HG03103 (cell line): ENCODE data around the gene GPC5.
"Not testable (repeated sequence)": the region's sequence is repeated elsewhere in the genome, so short reads cannot be mapped to it uniquely, and the experiment has no call there.

Experiments used
- ATAC-seq: cut with Tn5 transposase; IDR thresholded peaks from one replicate; pipeline ENCODE4 v1.9.1; 2021; ENCODE audit warnings: low read depth; ENCODE audit not compliant: unreplicated experiment

Gene GPC5

DNA sequence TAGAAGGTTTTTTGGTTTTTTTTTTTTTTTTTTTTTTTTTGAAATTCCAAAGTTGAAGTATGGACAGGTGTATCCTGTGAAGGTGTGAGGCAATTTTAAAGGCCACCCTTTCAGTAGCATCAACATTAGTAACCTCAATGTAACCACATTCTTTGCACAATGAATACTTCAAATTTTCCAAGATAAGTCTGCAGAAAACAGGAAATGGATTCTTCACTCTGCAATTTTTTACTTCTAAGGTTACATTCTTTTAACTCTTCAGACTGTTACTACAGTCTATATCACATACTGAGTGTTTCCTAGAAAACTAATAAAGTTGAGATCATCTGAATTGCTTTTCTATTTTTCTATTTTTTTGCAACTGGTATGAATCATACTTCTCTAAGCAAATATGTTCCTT is 1259.1 kb downstream of the GPC5 start:
- ATAC-seq: no peak

DNA sequence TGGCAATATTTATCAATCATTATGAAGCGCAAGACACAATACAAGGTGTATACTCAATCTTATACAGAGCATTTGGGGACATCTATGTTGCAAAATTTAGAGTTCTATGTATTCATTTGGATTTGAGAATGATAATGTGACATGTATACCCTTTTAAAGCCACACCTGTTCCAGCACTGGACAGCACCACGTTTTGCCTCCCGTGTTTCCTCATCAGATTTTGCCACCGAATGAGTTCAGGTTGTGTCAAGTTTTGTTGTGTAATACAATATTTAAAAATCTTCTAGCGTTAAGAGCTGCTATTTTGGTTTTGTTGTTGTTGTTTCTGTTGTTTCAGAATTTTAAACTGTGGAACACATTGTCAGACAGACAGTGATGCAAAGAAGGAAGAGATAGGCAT is 1259.9 kb downstream of the GPC5 start:
- ATAC-seq: no peak

DNA sequence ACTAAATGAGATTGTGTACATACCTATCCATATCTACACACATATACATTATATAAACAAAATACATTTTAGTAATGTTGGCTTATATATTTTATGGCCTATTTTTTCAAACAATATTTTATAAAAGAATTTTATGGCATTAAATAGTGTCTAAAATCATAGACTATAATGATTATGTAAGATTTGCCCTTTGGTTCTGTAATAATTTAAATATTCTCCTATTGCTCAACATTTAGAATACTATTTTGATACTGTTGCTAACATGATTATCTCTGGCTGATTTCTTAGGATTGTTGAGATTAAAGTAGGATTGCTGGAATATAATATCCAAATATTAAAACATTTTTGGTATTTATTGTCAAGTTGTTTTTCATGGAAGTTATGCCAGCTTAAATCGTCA is 1263.0 kb downstream of the GPC5 start:
- no peak for ATAC-seq

DNA sequence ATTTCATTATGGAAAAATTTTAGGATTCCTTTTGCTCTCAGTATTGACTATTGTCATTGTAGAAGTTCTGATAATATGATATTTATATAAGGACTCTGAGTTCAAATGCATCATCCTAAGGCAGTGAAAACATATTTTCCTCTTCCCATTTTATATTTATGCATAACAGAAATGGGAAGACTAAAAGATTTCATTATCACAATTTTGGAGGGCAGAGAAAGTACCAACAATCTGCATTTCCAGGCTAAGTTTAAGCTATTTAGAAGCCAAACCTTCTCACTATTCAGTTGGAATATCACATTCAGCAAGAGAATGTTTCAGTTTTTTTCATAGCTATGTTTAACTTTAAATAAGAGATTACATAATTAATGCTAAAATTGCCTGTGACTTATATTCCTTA is 1269.7 kb downstream of the GPC5 start:
- no peak for ATAC-seq

DNA sequence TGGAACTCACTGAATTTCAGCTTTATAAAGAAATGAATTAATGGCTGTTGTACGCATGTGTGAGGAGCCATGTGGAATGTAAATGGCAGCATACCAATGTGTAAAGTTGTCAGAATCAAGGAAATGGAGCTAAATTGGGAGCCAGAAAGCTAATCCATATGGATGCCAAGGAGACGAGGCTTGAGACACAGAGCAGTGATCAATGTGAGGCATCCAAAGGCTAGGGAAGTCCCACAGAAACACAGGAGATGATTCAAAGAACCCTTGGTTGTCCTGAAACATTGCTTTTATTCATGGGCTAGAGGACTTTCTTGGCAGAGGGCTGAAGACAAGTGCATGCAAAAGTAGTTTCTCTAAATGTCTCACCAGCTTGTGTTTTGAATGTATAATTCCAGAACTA is 1271.7 kb downstream of the GPC5 start:
- no peak for ATAC-seq

DNA sequence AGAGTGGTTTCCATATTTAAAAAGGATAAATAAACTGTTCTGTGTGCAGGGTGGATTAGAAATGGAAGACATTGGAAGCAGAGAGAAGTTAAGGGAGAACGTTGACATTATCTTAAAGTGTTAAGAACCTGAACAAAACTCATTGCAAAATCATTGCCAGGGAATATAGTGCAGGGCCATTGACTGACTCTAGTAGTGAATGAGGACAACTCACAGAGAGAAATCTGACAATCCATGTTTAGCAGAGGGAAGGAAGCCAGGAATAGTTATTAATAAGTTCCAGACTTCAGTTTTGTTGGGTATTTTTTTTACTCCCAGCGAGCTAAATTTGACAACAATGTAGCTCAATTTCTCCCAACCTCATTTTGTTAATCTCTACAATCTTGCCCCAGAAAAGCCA is 1273.4 kb downstream of the GPC5 start:
- no peak for ATAC-seq

DNA sequence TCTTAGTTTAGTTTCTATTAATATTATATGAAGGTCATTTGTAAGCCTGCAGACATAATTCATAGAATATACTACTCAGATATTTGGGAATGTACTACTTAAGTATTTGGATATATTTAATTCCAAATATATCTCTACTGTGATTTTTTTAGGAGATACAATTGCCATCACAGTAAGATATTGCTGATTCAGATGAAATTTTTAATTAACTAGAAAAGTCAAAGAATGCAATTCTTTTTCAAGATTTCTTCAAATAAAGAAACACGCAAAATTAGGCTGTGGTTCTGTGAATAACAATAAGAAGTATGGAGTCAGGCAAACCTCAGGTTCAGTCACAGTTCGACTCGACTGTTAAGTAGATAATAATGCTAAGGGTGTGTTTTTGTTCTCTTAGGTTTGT is 1277.8 kb downstream of the GPC5 start:
- no peak for ATAC-seq

DNA sequence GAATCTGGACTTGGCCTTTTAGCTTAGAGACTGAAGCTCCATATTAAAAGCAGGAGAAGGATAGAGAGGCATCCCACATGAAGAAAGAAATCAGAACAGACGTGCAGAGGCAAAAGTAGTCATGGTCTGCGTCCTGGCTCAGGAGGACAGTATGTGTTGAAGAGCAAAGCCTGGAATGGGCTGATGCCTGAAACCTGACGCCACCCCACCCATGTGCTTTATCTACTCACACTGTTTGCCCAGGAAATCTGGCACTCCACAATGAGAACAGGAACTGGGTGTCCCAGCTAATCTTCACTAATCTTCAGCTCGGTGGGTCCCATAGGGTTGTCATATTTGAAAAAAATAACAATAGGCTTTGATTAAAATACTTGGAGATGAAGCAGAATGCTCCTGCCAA is 1279.2 kb downstream of the GPC5 start:
- ATAC-seq: no peak

DNA sequence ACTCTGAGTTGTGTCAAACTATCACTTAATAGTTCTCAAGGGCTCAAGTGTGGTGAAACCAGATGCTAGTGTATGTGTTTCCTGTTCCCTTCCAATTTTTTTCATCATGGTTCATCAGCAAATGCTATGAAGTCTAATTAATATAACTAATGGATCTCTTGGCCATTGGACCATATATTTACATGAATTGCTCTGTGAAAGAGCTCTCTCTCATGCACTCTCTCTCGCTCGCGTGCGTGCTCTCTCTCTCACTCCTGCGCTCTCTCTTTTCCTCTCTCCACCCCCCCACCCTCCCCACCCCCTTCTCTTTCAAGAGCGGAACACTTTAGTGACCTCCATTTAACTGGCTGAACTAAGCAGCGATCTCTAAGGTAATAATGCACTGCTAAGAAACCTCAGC is 1281.2 kb downstream of the GPC5 start:
- ATAC-seq: no peak

DNA sequence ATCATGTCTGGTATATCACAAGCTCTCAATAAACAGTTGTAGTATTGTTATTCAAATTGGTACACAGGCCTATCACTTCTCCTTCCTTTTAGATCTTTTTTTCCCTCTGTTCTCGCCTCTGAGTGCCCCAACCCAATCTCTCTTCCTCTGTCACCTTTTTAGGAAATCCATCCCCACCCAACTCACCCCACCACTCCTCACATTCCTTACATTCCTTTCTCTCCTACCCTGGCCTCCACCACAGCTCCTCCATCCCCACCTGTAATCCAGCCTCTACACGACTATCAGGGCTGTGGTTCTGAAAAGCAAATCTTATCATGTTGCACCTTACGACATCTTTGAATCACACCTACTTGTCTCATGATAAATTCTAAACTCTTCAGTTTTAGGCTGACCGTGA is 1282.8 kb downstream of the GPC5 start:
- no peak for ATAC-seq

DNA sequence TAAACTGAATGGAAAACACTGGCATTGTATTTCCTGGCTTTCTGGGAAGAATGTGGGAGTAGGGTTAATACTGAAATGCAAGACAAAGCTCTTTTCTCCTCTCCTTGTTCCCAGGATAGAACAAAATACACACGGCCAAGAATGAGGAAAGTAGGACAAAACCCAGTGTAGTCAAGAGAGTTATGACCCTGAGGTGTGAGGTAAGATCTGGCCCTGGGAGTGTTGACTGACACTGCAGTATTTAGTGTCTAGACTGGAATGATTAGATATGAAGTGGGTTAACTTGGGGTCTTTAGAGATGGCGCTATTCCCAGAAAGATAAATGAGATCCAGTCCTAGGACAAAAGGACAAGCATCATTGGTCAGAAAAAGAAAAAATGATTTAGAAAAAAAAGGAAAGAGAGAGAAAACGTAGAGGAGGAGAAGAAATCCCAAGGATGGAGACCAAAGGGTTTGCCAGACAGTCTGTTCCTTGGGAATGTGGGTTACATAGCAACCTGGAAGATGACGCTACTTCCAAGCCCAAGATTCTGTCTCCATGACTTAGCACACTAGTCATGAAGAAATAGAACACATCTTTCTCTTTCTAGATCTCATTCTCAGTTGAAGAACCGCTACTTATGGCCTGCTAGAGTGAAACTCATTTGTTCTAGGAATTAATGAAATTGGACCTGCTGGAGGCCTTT is 1284.6 kb downstream of the GPC5 start:
- ATAC-seq: no peak

DNA sequence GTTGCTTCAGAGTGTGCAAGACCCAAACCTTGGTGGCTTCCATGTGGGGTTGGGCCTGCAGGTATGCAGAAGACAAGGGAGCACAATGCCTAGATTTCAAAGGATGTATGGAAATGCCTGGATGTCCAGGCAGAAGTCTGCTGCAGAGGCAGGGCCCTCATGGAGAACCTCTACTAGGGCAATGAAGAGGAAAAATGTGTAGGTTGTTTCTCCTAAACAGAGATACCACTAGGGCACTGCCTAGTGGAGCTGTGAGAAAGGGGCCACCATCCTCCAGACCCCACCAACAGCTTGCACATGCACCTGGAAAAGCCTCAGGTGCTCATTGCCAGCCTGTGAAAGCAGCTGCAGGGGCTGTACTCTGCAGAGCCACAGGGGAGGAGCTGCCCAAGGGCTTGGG is 1295.6 kb downstream of the GPC5 start:
- ATAC-seq: no peak

DNA sequence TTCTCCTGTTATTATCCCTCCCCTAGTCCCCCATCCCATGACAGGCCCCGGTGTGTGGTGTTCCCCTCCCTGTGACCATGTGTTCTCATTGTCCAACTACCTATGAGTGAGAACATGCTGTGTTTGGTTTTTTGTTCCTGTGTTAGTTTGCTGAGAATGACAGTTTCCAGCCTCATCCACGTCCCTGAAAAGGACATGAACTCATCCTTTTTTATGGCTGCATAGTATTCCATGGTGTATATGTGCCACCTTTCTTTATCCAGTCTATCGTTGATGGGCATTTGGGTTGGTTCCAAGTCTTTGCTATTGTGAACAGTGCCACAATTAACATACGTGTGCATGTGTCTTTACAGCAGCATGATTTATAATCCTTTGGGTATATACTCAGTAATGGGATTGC is 1297.4 kb downstream of the GPC5 start:
- ATAC-seq: not testable (repeated sequence)

DNA sequence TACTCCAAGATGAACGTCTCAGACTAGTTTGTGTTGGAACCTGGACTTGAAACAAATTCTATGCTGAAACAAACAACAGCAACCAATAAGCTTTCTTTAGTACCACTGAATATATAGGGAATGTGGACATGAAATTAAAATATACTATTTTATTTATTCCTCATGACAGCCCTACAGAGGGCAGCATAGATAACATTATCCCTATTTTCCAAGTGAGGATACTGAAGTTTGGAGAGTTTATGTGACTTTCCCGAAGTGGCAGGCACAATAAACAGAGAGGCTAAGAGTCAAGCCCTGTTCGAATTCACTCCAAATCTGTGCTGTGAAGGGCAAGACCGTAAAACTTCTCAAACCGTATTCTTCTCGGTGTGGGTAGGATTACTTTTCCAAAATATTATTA is 1318.3 kb downstream of the GPC5 start:
- no peak for ATAC-seq

DNA sequence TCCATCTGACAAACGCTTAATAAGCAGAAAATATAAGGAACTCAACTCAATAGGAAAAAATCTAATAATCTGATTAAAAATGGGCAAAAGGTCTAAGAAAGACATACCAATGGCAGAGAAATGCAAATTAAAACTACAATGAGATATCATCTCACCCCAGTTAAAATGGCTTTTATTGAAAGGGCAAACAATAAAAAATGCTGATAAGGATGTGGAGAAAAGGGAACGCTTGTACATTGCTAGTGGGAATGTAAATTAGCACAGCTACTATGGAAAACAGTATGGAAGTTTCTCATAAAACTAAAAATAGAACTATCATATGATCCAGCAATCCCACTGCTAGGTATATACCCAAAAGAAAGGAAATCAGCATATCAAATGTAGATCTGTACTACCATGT is 1319.4 kb downstream of the GPC5 start:
- ATAC-seq: no peak

DNA sequence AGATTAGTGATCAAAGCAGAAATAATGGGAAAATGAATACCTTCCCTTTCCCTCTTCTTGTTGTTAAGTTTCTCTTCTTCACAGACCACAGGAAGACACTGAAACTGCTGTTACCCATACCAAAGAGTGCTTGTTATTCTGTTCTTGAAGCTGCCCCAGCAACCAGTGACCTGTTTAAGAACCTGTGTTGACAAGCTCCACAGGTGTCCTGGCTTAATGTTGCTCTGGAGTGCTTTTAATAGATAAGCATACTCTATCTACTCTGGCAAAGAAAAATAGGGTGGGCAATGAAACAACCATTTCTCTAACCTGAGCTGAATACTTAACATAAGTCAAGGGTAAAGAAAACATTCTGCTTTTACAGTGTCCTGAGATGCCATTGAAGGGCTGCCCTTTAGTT is 1321.4 kb downstream of the GPC5 start:
- no peak for ATAC-seq

DNA sequence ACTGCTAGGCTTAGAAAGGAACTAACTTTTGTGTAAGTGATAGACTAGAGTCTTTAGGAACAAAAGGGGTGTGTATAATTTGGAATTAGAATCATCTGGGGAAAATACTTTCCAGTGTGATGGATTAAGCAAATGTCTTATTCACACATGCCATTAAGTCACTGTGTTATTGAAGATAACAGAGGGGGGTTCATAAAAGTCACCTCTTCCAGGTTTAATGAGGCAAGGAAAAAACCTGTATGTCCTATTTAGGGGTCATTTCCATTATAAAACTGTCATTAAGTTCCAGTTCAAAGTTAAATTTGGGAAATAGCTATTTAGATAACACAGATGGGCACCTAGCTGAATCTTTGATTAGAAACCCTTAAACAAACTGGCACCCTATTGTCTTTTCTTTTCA is 1323.2 kb downstream of the GPC5 start:
- no peak for ATAC-seq

DNA sequence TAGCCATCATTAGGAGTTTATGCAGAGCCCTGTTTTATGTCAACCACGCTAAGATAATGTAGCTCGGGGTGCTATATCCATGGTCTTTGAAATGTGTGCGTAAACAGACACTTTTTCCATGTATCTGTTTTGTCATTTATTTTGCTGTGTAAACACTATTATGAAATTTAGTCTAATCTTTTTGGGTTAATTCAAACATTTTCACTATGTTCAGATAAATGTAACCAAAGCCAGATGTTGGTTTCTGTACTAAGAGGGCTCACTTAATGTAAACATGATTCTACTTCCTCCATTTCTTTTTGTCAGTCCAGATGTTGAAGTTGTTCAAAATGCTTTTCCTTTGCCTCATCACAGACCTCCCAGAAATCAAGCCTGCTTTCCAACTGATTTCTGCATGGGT is 1328.7 kb downstream of the GPC5 start:
- ATAC-seq: no peak

DNA sequence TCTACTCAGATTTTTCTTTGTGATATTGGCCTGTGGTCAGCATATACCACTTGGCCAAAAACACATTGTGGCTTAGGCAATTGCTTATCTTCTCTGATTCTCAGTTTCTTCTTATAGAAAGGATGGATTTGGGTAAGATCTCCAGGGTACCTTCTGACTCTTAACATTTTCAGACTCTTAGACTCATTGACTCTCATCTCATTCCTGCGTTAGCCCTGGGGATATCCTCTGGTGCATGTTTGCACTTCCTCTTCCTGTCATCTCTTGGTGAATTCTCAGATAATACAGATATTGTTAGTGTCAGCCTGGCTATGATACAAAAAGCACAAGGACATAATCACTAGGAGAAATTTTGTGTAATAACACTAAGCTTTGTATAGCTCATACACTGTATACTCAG is 1335.6 kb downstream of the GPC5 start:
- no peak for ATAC-seq

DNA sequence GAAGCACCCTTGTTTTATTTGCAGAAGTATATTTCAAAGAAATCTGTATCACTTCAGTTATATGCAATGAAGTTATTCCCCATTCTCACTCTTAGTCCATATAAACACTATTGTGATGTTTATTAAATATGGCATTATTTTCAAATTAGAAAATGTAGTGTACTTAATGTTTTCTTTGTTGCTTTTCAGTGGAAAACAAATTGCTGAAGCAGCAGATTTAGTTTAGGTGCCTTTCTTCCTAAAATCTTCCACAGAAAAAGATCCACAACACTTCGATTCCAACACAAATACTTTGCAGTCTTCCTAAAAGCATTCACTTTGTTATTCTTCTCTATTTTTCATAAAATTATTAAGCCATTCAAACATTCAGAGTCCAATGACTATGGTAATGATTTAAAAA is 1336.1 kb downstream of the GPC5 start:
- no peak for ATAC-seq

DNA sequence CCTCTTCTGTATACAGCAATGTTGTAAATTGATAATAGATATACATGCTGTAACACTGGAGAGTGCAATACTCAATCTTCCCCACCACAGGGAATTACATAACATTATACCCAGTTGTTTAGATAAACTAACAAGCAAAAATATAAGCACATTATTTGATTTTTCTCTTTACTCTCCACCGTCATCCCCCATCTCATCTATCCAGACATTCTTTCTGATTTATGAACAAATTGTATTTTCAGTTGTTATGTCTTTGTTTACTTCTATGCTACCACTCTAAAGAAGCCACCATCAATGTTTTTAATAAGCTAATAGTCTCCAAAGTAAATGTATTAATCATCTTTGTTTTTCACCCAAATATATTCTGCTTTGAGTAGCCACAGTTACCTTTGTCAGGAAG is 1337.5 kb downstream of the GPC5 start:
- no peak for ATAC-seq

DNA sequence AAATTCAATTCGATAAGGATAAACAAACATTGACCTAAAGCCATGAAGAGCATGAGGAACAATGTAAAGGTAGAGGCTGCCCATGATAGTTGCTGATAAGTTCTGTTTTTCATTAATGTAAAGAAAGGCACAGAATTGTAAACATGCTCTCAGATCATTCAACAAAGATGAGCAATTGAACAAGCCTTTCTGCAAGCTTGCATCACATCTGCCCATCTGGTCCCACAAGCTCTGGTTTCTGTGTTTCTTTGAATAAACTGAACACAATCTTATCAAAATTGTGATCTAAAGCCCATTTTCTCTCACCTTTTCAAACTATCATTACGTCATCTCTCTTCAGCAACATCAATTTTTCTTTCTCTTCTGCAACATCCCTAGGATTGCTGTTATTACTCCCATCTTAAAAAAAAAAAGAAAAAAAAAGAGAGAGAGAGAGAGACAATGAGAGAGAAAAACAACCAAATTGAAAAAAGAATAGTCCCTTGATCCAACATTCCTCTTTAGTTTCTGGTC is 1340.9 kb downstream of the GPC5 start:
- ATAC-seq: no peak

DNA sequence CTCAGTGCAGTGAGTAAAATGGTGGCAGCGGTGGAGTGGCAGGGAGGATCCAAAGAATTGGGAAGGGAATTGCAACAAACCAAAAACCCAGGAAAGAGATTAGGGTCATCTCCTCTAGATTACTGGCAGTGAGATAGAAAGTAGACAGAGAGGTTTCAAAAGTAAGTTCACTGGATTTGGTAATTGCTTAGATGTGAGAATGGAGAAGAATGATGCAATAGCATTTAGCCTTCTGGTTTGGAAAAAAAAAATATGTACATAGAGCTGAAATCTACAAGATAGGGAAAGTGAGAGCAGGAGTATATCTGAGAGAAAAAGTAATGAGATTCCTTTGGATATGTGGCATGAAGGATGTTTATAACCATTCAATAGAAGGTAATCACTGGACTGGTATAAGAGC is 1345.6 kb downstream of the GPC5 start:
- ATAC-seq: no peak
